Measurements from ENCODE around the gene TTBK2.

- TF ChIP-seq CTCF (IDR thresholded peaks at IDR 0.05 in 4 of 5, conservative IDR thresholded peaks at IDR 0.05 in 1 of 5) (no peak), POLR2A (IDR thresholded peaks at IDR 0.05) (no peak)
Observed at GRCh38 chr15:42929306-42929848, 8.8 kb upstream of the TTBK2 start.

Measured in gastrocnemius medialis (tissue), 4 donors.